ENCODE measurements around the gene PRKAG1. TPM values are rescaled to one million over a fixed set of nuclear protein-coding genes. Genes with fewer than 3 reads are reported as not detected.

Gene PRKAG1
- total RNA-seq, 1 experiment from 2014 or later, result 34.2 TPM

- DNase-seq, result no peak
- Mint-ChIP-seq H3K27ac (ENCODE audit: unreplicated experiment) (no peak overlapping the region), H3K36me3 (ENCODE audit: insufficient read depth, unreplicated experiment) (peaks cover 27% of the 10 kb centered on the region), H3K4me1 (ENCODE audit: low read depth, unreplicated experiment) (peaks cover 15% of the 10 kb centered on the region), H3K9me3 (ENCODE audit: low read depth, unreplicated experiment) (no peaks in the 10 kb centered on the region), H3K4me3 (ENCODE audit: low read depth, unreplicated experiment) (no peak overlapping the region), H3K27me3 (ENCODE audit: unreplicated experiment) (no peaks in the 10 kb centered on the region)
- intact Hi-C loops (cut with micrococcal nuclease; ENCODE audit: unreplicated experiment), result no loop called here
- CTCF ChIA-PET, result no interaction called here
- BruUV-seq (replicated peaks), result no TSS peak
- no peak for TF ChIP-seq CTCF (IDR thresholded peaks at IDR 0.05; ENCODE audit: unreplicated experiment)
These were observed 3.4 kb downstream of the PRKAG1 start for GRCh38 chr12:49015196-49015595.

- no peak overlapping the region for H3K4me3 Mint-ChIP-seq (ENCODE audit: low read depth, unreplicated experiment)
- CTCF ChIA-PET, result no interaction called here
- no peak for TF ChIP-seq CTCF (IDR thresholded peaks at IDR 0.05; ENCODE audit: unreplicated experiment)
- intact Hi-C loops (cut with micrococcal nuclease; ENCODE audit: unreplicated experiment), result no loop called here
- no TSS peak for BruUV-seq (replicated peaks)
- no peaks in the 10 kb centered on the region for H3K9me3 Mint-ChIP-seq (ENCODE audit: low read depth, unreplicated experiment)
- H3K4me1 Mint-ChIP-seq (ENCODE audit: low read depth, unreplicated experiment), result peaks cover 15% of the 10 kb centered on the region
- no peak overlapping the region for H3K27ac Mint-ChIP-seq (ENCODE audit: unreplicated experiment)
- no peaks in the 10 kb centered on the region for H3K27me3 Mint-ChIP-seq (ENCODE audit: unreplicated experiment)
- DNase-seq, result no peak
- H3K36me3 Mint-ChIP-seq (ENCODE audit: insufficient read depth, unreplicated experiment), result peaks cover 27% of the 10 kb centered on the region
These were observed 4.0 kb downstream of the PRKAG1 start for GRCh38 chr12:49014547-49014946.

- Mint-ChIP-seq H3K36me3 (ENCODE audit: insufficient read depth, unreplicated experiment) (peaks cover 19% of the 10 kb centered on the region), H3K27me3 (ENCODE audit: unreplicated experiment) (no peaks in the 10 kb centered on the region), H3K4me3 (ENCODE audit: low read depth, unreplicated experiment) (no peak overlapping the region), H3K27ac (ENCODE audit: unreplicated experiment) (no peak overlapping the region), H3K4me1 (ENCODE audit: low read depth, unreplicated experiment) (peaks cover 15% of the 10 kb centered on the region), H3K9me3 (ENCODE audit: low read depth, unreplicated experiment) (no peaks in the 10 kb centered on the region)
- CTCF ChIA-PET, result no interaction called here
- DNase-seq, result no peak
- no TSS peak for BruUV-seq (replicated peaks)
- TF ChIP-seq CTCF (IDR thresholded peaks at IDR 0.05; ENCODE audit: unreplicated experiment), result no peak
- intact Hi-C loops (cut with micrococcal nuclease; ENCODE audit: unreplicated experiment), result no loop called here
These were observed 5.1 kb downstream of the PRKAG1 start for GRCh38 chr12:49013428-49013827.

GRCh38 chr12:49012739-49013138, 5.8 kb downstream of the PRKAG1 start:
- peaks cover 15% of the 10 kb centered on the region for H3K4me1 Mint-ChIP-seq (ENCODE audit: low read depth, unreplicated experiment)
- CTCF ChIA-PET, result no interaction called here
- H3K36me3 Mint-ChIP-seq (ENCODE audit: insufficient read depth, unreplicated experiment), result peaks cover 14% of the 10 kb centered on the region
- H3K27me3 Mint-ChIP-seq (ENCODE audit: unreplicated experiment), result no peaks in the 10 kb centered on the region
- H3K27ac Mint-ChIP-seq (ENCODE audit: unreplicated experiment), result no peak overlapping the region
- DNase-seq, result no peak
- no peak overlapping the region for H3K4me3 Mint-ChIP-seq (ENCODE audit: low read depth, unreplicated experiment)
- TF ChIP-seq CTCF (IDR thresholded peaks at IDR 0.05; ENCODE audit: unreplicated experiment), result no peak
- no TSS peak for BruUV-seq (replicated peaks)
- intact Hi-C loops (cut with micrococcal nuclease; ENCODE audit: unreplicated experiment), result no loop called here
- H3K9me3 Mint-ChIP-seq (ENCODE audit: low read depth, unreplicated experiment), result no peaks in the 10 kb centered on the region

Data from Calu3 (cell line).